ENCODE results near the gene SARNP. TPM values are rescaled to one million over a fixed set of nuclear protein-coding genes. Genes with fewer than 3 reads are reported as not detected.

Gene SARNP
- total RNA-seq, 1 donor, result 94.6 TPM

GRCh38 chr12:55852740-55853139 is 35.2 kb upstream of the SARNP start:
- TF ChIP-seq CTCF (IDR thresholded peaks at IDR 0.05; ENCODE audit: insufficient read depth, low read depth, low read length), result no peak
- no peak for DNase-seq (ENCODE audit: low read depth)
- H3K4me3 ChIP-seq (ENCODE audit: low read depth, low read length), result no peak overlapping the region

- peak; percentile 33 for DNase-seq (ENCODE audit: low read depth)
- no peak for TF ChIP-seq CTCF (IDR thresholded peaks at IDR 0.05; ENCODE audit: insufficient read depth, low read depth, low read length)
- H3K4me3 ChIP-seq (ENCODE audit: low read depth, low read length), result no peak overlapping the region
Observed at GRCh38 chr12:55850893-55851292, 33.4 kb upstream of the SARNP start.

- no peak for TF ChIP-seq CTCF (IDR thresholded peaks at IDR 0.05; ENCODE audit: insufficient read depth, low read depth, low read length)
- no peak for DNase-seq (ENCODE audit: low read depth)
- H3K4me3 ChIP-seq (ENCODE audit: low read depth, low read length), result no peak overlapping the region
Observed at GRCh38 chr12:55850401-55850800, 32.9 kb upstream of the SARNP start.

- H3K4me3 ChIP-seq (ENCODE audit: low read depth, low read length), result no peak overlapping the region
- TF ChIP-seq CTCF (IDR thresholded peaks at IDR 0.05; ENCODE audit: insufficient read depth, low read depth, low read length), result no peak
- DNase-seq (ENCODE audit: low read depth), result no peak
Observed at GRCh38 chr12:55849616-55850343, 32.3 kb upstream of the SARNP start.

- DNase-seq (ENCODE audit: low read depth), result peak; percentile 100
- peak overlapping the region; percentile 19 for H3K4me3 ChIP-seq (ENCODE audit: low read depth, low read length)
- TF ChIP-seq CTCF (IDR thresholded peaks at IDR 0.05; ENCODE audit: insufficient read depth, low read depth, low read length), result no peak
Observed at GRCh38 chr12:55847603-55848291, 30.2 kb upstream of the SARNP start.

- DNase-seq (ENCODE audit: low read depth), result peak; percentile 80
- no peak overlapping the region for H3K4me3 ChIP-seq (ENCODE audit: low read depth, low read length)
- no peak for TF ChIP-seq CTCF (IDR thresholded peaks at IDR 0.05; ENCODE audit: insufficient read depth, low read depth, low read length)
Observed at GRCh38 chr12:55847033-55847432, 29.5 kb upstream of the SARNP start.
